ENCODE results near the gene VPS50. TPM values are rescaled to one million over a fixed set of nuclear protein-coding genes. Genes with fewer than 3 reads are reported as not detected.

The VPS50 gene
- total and polyA plus RNA-seq, 9 donors, result 7.7 to 28.6 (median 23.0) TPM

- Histone ChIP-seq H3K36me3 (no peaks in the 10 kb centered on the region), H3K9me3 (no peaks in the 10 kb centered on the region), H3K27me3 (no peaks in the 10 kb centered on the region), H3K4me3 (no peak overlapping the region), H3K27ac (no peak overlapping the region), H3K4me1 (ENCODE audit: insufficient read depth) (no peaks in the 10 kb centered on the region)
- no peak for DNase-seq
- intact Hi-C loops (cut with DNase I), result no loop called here
- WGBS, 3 donors, result 75 to 91% (median 76%) methylated on average over 5 of the region's 5 CpGs
- TF ChIP-seq CTCF (IDR thresholded peaks at IDR 0.05) (no peak), POLR2A (IDR thresholded peaks at IDR 0.05) (no peak), EP300 (IDR thresholded peaks at IDR 0.05) (no peak)
Observed at GRCh38 chr7:93407239-93407638, 175.1 kb downstream of the VPS50 start.

- intact Hi-C loops (cut with DNase I), result no loop called here
- Histone ChIP-seq H3K36me3 (no peaks in the 10 kb centered on the region), H3K9me3 (no peaks in the 10 kb centered on the region), H3K27ac (no peak overlapping the region), H3K4me3 (no peak overlapping the region), H3K4me1 (ENCODE audit: insufficient read depth) (no peaks in the 10 kb centered on the region), H3K27me3 (no peaks in the 10 kb centered on the region)
- 60 to 81% (median 68%) methylated on average over 3 of the region's 3 CpGs for WGBS, 3 donors
- TF ChIP-seq EP300 (IDR thresholded peaks at IDR 0.05), result no peak
- TF ChIP-seq POLR2A (IDR thresholded peaks at IDR 0.05), result no peak
- TF ChIP-seq CTCF (IDR thresholded peaks at IDR 0.05), result no peak
- no peak for DNase-seq
Observed at GRCh38 chr7:93409324-93409723, 177.2 kb downstream of the VPS50 start.

Other genes with a start within 250 kb of the VPS50 start
- 10 to 100 TPM in 3 of 7 donors, 1 to 10 TPM in 4; 6.8 to 10.3 (median 9.1) TPM for gene SAMD9, start 114.4 kb upstream of the VPS50 start, total RNA-seq
- 1 to 10 TPM; 3.3 to 7.4 TPM for gene SAMD9, start 114.4 kb upstream of the VPS50 start, polyA plus RNA-seq
- gene SAMD9L, start 84.0 kb upstream of the VPS50 start, total RNA-seq, result 10 to 100 TPM in 2 of 7 donors, 1 to 10 TPM in 5; 6.7 to 12.5 (median 8.7) TPM
- gene SAMD9L, start 84.0 kb upstream of the VPS50 start, polyA plus RNA-seq, result 10 to 100 TPM in 1 of 2 donors, 1 to 10 TPM in 1; 4.2 to 18.5 TPM
- gene HEPACAM2, start 5.9 kb upstream of the VPS50 start, total RNA-seq, result not detected
- gene HEPACAM2, start 5.9 kb upstream of the VPS50 start, polyA plus RNA-seq, result not detected